Naive thymus-derived CD8-positive, alpha-beta T cell (primary cell): ENCODE results near the gene TRIML1. TPM values are rescaled to one million over a fixed set of nuclear protein-coding genes. Genes with fewer than 3 reads are reported as not detected.
"Not testable (repeated sequence)": the region's sequence is repeated elsewhere in the genome, so short reads cannot be mapped to it uniquely, and the experiment has no call there.

Experiments used
- ATAC-seq, 2 donors: fragments of 150-1000 bp; cut with Tn5 transposase in 1 of 2; sonication (Bioruptor Pico), chemical (Tn5 transposase) in 1 of 2; 1 replicate in 1 of 2; 2 replicates in 1 of 2; pipeline ENCODE4 v1.10.0; 2021; ENCODE audit warnings: mild to moderate bottlenecking in 2 of 2, moderate library complexity in 2 of 2
- POLR2A ChIA-PET: fragments of 350-600 bp; sonication (Branson Sonifier 250); formaldehyde crosslinking; loops from one replicate; lab custom pipeline; 2021; ENCODE audit warnings: antibody characterized with exemption; lab: Charles Lee
- DNase-seq, 10 donors: peaks; one replicate each; pipeline versions ENCODE4 v3.0.0 to v3.0.0-alpha.2; 2020 to 2022
- H3K27ac Mint-ChIP-seq, 10 donors: one replicate each; pipeline ENCODE4 v1.8.0; 2020 to 2022; ENCODE audit warnings: mild to moderate bottlenecking in 10 of 10, mixed read lengths in 10 of 10, moderate library complexity in 4 of 10, inconsistent platforms in 1 of 10
- H3K27me3 Mint-ChIP-seq, 5 donors: one replicate each; pipeline ENCODE4 v1.8.0; 2021 to 2022; ENCODE audit warnings: mixed read lengths in 5 of 5
- H3K36me3 Mint-ChIP-seq, 3 donors: one replicate each; pipeline ENCODE4 v1.8.0; 2020 to 2022; ENCODE audit warnings: mixed read lengths in 3 of 3, mild to moderate bottlenecking in 2 of 3, inconsistent platforms in 1 of 3
- H3K4me1 Mint-ChIP-seq, 4 donors: one replicate each; pipeline ENCODE4 v1.8.0; 2021 to 2022; ENCODE audit warnings: mixed read lengths in 4 of 4
- H3K4me3 Mint-ChIP-seq, 10 donors: one replicate each; pipeline ENCODE4 v1.8.0; 2020 to 2022; ENCODE audit warnings: mild to moderate bottlenecking in 10 of 10, mixed read lengths in 10 of 10, moderate library complexity in 6 of 10, inconsistent platforms in 1 of 10
- H3K9me3 Mint-ChIP-seq, 9 donors: one replicate each; pipeline ENCODE4 v1.8.0; 2020 to 2022; ENCODE audit warnings: mixed read lengths in 9 of 9, mild to moderate bottlenecking in 3 of 9, inconsistent platforms in 1 of 9, moderate library complexity in 1 of 9
- polyA plus RNA-seq, 3 donors: library from polyadenylated mRNA; unstranded; fragments of 300-500 nt; fragmentation: Illumina TruSeq; gene quantifications; one replicate each; pipeline ENCODE4 v1.2.3, GENCODE V29; 2021
- total RNA-seq, 8 experiments: library from RNA in 2 of 8; stranded (reverse) in 2 of 8; gene quantifications; one replicate each; pipeline ENCODE4 v1.2.3 and lab custom pipeline; 2021 to 2026

Gene TRIML1
- total and polyA plus RNA-seq, 5 experiments from 2014 or later, result not detected

DNA sequence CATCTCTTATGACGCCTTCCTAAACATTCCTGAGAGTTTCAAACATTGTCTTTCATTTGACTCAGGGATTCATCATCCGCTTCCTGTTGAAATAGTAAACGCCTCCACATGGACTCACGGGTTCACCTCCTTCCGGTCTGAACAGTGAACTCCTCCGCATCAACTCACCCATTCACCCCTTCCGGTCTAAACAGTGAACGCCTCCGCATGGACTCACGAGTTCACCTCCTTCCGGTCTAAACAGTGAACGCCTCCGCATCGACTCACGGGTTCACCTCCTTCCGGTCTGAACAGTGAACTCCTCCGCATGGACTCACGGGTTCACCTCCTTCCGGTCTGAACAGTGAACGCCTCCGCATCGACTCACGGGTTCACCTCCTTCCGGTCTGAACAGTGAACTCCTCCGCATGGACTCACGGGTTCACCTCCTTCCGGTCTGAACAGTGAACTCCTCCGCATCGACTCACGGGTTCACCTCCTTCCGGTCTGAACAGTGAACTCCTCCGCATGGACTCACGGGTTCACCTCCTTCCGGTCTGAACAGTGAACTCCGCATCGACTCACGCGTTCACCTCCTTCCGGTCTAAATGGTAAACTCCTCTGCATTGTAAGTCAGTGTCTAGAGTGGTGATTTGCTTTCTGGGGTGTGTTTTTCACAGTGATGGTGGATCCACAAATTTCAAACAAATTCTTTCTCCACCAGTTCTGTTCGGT, 20.4 kb downstream of the TRIML1 start:
- peaks cover 0 to 26% (median 12%) of the 10 kb centered on the region in 9 donors for H3K9me3 Mint-ChIP-seq
- POLR2A ChIA-PET, H3K27me3 Mint-ChIP-seq: not testable (repeated sequence)

GRCh38 chr4:188160406-188160805, 21.2 kb downstream of the TRIML1 start:
- H3K27ac Mint-ChIP-seq, result no peak overlapping the region
- DNase-seq, result no peak
- no peaks in the 10 kb centered on the region for H3K27me3 Mint-ChIP-seq
- peaks cover 0 to 20% (median 8%) of the 10 kb centered on the region in 9 donors for H3K9me3 Mint-ChIP-seq
- ATAC-seq, result no peak
- POLR2A ChIA-PET, result no interaction called here
- H3K4me3 Mint-ChIP-seq, result no peak overlapping the region
- H3K36me3 Mint-ChIP-seq, result peaks cover 0 to 8% (median 0%) of the 10 kb centered on the region in 3 donors
- H3K4me1 Mint-ChIP-seq, result no peaks in the 10 kb centered on the region

More for the DNA sequence above, 20.4 kb downstream of the TRIML1 start:
- not testable (repeated sequence) for H3K4me3 Mint-ChIP-seq, H3K4me1 Mint-ChIP-seq, DNase-seq, ATAC-seq, H3K36me3 Mint-ChIP-seq, H3K27ac Mint-ChIP-seq

GRCh38 chr4:188161167-188161566, 21.9 kb downstream of the TRIML1 start:
- no peak overlapping the region for H3K27ac Mint-ChIP-seq
- POLR2A ChIA-PET, result no interaction called here
- no peak for DNase-seq
- no peaks in the 10 kb centered on the region for H3K27me3 Mint-ChIP-seq
- no peaks in the 10 kb centered on the region for H3K4me1 Mint-ChIP-seq
- ATAC-seq, result no peak
- peaks cover 0 to 8% (median 0%) of the 10 kb centered on the region in 3 donors for H3K36me3 Mint-ChIP-seq
- peaks cover 0 to 20% (median 8%) of the 10 kb centered on the region in 9 donors for H3K9me3 Mint-ChIP-seq
- H3K4me3 Mint-ChIP-seq, result no peak overlapping the region

DNA sequence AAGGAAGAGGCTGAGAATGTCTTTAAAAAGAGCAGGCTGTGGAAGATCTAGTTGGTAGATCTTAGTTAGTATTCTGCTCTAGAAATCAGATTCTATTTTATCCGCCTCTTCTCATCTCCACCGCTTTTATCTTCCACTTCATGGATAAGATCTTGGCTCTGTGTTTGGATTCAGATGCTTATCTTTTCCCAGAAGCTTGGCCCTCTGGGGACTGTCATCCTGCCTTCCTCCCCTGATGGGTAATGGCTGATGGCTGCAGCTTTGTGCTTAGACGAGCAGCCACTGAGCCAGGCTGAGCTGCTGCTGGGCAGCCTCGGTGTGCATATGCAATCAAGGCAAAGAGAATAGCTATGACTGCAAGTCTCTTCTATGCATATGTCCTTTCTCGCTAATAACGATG, 23.5 kb downstream of the TRIML1 start:
- DNase-seq, result no peak
- H3K4me3 Mint-ChIP-seq, result no peak overlapping the region
- H3K27ac Mint-ChIP-seq, result no peak overlapping the region
- peaks cover 0 to 4% (median 0%) of the 10 kb centered on the region in 3 donors for H3K36me3 Mint-ChIP-seq
- H3K4me1 Mint-ChIP-seq, result no peaks in the 10 kb centered on the region
- POLR2A ChIA-PET, result no interaction called here
- peaks cover 0 to 19% (median 7%) of the 10 kb centered on the region in 9 donors for H3K9me3 Mint-ChIP-seq
- ATAC-seq, result no peak
- no peaks in the 10 kb centered on the region for H3K27me3 Mint-ChIP-seq

- Mint-ChIP-seq H3K36me3 (no peaks in the 10 kb centered on the region), H3K27ac (no peak overlapping the region), H3K4me1 (no peaks in the 10 kb centered on the region), H3K9me3 (peaks cover 0 to 27% (median 4%) of the 10 kb centered on the region in 9 donors), H3K4me3 (no peak overlapping the region), H3K27me3 (no peaks in the 10 kb centered on the region)
- ATAC-seq (no peak), DNase-seq (no peak)
- POLR2A ChIA-PET, result no interaction called here
Observed at GRCh38 chr4:188168726-188169373, 29.6 kb downstream of the TRIML1 start.

- Mint-ChIP-seq H3K27ac (no peak overlapping the region), H3K9me3 (peaks cover 0 to 35% (median 10%) of the 10 kb centered on the region in 9 donors), H3K4me1 (no peaks in the 10 kb centered on the region), H3K27me3 (no peaks in the 10 kb centered on the region), H3K4me3 (no peak overlapping the region), H3K36me3 (peaks cover 0 to 3% (median 0%) of the 10 kb centered on the region in 3 donors)
- ATAC-seq (no peak), DNase-seq (no peak)
- POLR2A ChIA-PET, result no interaction called here
Observed at GRCh38 chr4:188171551-188171950, 32.3 kb downstream of the TRIML1 start.

DNA sequence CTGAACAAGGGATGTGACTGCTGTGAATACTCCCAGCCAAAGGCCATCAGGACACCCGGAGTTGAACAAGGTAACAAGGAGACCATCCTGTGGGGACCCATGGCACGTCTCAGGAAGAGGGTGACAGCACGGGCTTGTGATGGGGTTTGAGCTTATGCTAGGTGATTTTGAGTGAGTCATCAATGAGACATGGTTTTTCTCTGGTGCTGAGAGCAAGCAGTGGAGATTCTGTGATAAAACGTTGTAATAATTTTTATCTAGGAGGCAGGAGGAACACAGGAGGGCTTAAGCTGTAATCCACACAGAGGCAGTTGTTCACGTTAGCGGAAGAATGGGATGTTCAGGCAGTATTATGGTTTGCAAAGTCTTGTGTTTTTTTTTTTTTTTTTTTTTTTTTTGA, 36.0 kb downstream of the TRIML1 start:
- Mint-ChIP-seq H3K27me3 (no peaks in the 10 kb centered on the region), H3K36me3 (peaks cover 0 to 7% (median 0%) of the 10 kb centered on the region in 3 donors), H3K4me1 (no peaks in the 10 kb centered on the region), H3K9me3 (peaks cover 0 to 27% (median 12%) of the 10 kb centered on the region in 9 donors), H3K27ac (no peak overlapping the region), H3K4me3 (no peak overlapping the region)
- POLR2A ChIA-PET, result no interaction called here
- DNase-seq (no peak), ATAC-seq (no peak)

DNA sequence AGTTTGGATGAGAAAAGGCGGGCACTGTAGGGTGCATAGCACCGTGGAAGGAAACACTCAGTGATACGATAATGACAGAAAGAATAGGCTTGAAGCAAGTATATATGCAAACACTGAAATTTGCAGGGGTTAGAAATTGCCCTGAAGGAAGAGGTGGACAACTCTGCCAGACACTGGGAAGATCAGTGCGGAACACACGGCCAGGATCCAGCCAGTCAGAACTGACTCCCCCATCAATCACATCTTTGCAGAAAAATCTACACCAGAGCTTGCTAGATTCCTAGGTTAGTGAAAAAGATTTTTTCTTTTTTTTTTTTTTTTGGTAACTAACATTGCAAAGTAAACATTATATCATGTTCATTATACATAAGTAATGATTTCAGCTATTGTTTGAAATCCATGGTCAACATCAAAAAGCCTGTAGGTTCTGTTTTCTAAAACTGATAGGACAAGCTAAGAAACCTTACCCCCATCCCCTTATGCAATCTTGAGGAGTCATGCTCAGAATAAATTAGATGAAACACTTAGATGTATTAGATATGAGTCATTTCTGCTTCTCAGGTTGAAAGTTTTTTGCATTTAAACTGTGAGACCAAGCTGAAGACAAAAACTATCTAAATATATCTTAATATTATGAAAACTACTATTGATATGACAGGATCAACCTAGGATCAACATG, 38.9 kb downstream of the TRIML1 start:
- POLR2A ChIA-PET, result no interaction called here
- Mint-ChIP-seq H3K27me3 (no peaks in the 10 kb centered on the region), H3K27ac (no peak overlapping the region), H3K4me3 (peak overlapping the region in 1 of 10 donors; percentile 2), H3K36me3 (peaks cover 0 to 18% (median 0%) of the 10 kb centered on the region in 3 donors), H3K9me3 (peaks cover 0 to 37% (median 15%) of the 10 kb centered on the region in 9 donors), H3K4me1 (no peaks in the 10 kb centered on the region)
- DNase-seq (no peak), ATAC-seq (no peak)

GRCh38 chr4:188178806-188179205, 39.6 kb downstream of the TRIML1 start:
- H3K27ac Mint-ChIP-seq, result no peak overlapping the region
- peaks cover 0 to 18% (median 0%) of the 10 kb centered on the region in 3 donors for H3K36me3 Mint-ChIP-seq
- peaks cover 0 to 39% (median 16%) of the 10 kb centered on the region in 9 donors for H3K9me3 Mint-ChIP-seq
- DNase-seq, result no peak
- no peaks in the 10 kb centered on the region for H3K4me1 Mint-ChIP-seq
- no peaks in the 10 kb centered on the region for H3K27me3 Mint-ChIP-seq
- ATAC-seq, result no peak
- POLR2A ChIA-PET, result no interaction called here
- no peak overlapping the region for H3K4me3 Mint-ChIP-seq

GRCh38 chr4:188187106-188187505, 47.9 kb downstream of the TRIML1 start:
- no peaks in the 10 kb centered on the region for H3K27me3 Mint-ChIP-seq
- ATAC-seq (no peak), DNase-seq (no peak)
- peaks cover 0 to 23% (median 7%) of the 10 kb centered on the region in 9 donors for H3K9me3 Mint-ChIP-seq
- H3K4me1 Mint-ChIP-seq, result no peaks in the 10 kb centered on the region
- H3K27ac Mint-ChIP-seq, result no peak overlapping the region
- H3K36me3 Mint-ChIP-seq, result peaks cover 0 to 5% (median 0%) of the 10 kb centered on the region in 3 donors
- H3K4me3 Mint-ChIP-seq, result no peak overlapping the region
- POLR2A ChIA-PET, result no interaction called here

GRCh38 chr4:188190461-188190860, 51.2 kb downstream of the TRIML1 start:
- H3K36me3 Mint-ChIP-seq, result no peaks in the 10 kb centered on the region
- H3K9me3 Mint-ChIP-seq, result peaks cover 0 to 23% (median 5%) of the 10 kb centered on the region in 9 donors
- no peak overlapping the region for H3K4me3 Mint-ChIP-seq
- no peaks in the 10 kb centered on the region for H3K27me3 Mint-ChIP-seq
- POLR2A ChIA-PET, result no interaction called here
- DNase-seq, result no peak
- no peak for ATAC-seq
- H3K27ac Mint-ChIP-seq, result no peak overlapping the region
- H3K4me1 Mint-ChIP-seq, result no peaks in the 10 kb centered on the region

DNA sequence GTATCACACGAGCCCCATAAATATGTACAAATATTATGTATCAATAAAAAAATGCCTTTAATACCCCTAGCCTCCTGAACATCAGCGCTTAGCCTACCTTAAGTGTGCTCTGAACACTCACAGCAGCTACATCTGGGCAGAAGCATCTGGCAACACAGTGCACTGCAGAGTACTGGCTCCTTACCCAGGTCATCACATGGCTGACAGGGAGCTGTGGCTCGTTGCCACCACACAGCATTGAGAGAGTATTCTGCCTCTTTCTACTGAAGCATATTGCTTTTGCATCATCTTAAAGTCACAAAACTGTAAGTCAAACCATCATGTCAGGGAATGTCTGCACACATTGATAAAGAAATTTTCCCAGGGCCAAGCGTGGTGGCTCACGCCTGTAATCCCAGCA, 55.2 kb downstream of the TRIML1 start:
- Mint-ChIP-seq H3K4me1 (no peaks in the 10 kb centered on the region), H3K36me3 (no peaks in the 10 kb centered on the region), H3K9me3 (peaks cover 0 to 22% (median 5%) of the 10 kb centered on the region in 9 donors), H3K27ac (no peak overlapping the region), H3K27me3 (no peaks in the 10 kb centered on the region), H3K4me3 (no peak overlapping the region)
- ATAC-seq (no peak), DNase-seq (no peak)
- POLR2A ChIA-PET, result no interaction called here

DNA sequence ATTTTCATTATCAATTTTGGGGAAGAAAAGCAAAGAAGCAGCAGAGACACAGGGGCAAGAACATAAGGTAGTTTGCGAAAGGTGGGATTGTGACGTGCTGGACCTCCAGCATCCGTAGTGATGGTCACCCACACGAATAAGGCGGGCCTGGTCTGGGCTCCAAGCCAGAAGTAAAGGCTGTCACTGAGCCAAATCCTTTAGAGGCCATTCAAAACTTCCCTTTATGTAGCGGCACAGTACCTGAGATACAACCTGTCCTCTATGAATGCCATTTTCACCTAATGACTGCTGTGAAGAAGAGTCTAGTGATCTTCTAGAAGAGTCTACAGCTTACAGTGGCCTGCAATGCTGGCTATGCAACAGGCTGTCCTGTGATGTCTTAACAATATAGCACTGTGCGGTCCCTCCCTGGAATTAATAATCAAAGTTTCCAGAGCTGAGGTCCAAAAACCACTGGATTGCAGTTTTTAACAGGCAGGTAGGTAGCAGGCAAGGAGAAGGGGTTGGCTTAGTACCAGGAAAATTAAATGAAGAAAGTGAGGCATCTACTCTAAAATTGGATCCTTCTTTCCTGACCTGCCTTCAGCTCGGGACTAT, 56.2 kb downstream of the TRIML1 start:
- no peak for DNase-seq
- ATAC-seq, result no peak
- Mint-ChIP-seq H3K4me3 (no peak overlapping the region), H3K27ac (no peak overlapping the region), H3K9me3 (peaks cover 0 to 28% (median 5%) of the 10 kb centered on the region in 9 donors), H3K36me3 (no peaks in the 10 kb centered on the region), H3K27me3 (no peaks in the 10 kb centered on the region), H3K4me1 (no peaks in the 10 kb centered on the region)
- POLR2A ChIA-PET, result no interaction called here
